NCI-H128 (cell line): ENCODE data around the gene GTF2F2.

ENCODE experiments used
- DNase-seq: peaks from one replicate; lab custom pipeline; 2025; ENCODE audit not compliant: unreplicated experiment; lab: John Stamatoyannopoulos, UW

Gene GTF2F2

DNA sequence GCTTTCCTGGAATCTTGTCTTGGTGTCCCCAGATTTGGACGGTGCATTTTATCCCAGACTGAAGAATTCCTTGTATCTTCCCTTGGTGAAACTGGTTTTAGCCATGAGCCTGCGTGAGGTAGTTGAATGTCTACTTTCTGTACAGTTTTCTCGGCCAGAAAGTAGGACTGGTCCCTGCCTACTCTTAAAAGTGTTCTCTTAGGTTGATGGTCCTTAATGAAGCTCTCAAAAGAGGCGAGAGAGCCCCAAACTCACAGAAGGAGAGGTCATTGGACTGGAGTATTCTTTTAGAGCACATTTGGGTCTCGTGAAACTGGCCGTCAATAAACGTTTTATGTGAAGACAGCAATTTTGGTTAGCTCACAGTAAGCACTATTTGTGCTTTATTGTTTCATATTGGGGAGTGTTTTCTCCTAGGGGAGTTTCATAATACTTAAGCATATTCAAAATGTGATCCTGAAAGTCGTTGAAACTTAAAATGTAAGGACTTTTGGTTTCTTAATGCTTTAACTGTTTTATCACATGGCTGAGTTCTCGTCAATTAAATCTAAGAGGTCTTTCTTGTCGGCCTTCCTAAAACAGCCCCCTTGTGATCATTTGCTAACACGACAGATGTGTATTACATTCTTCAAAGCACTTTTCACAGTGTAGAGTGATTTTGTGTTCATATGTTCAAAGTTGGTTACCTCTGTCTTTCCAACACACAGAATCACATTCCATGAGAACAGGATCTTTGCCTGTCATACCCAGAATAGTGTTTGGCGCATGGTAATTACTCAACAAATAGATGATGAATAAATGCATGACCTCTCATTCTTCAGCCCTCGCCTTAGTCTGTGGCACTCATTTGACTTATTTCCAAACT lies 889 bp downstream of the GTF2F2 start:
- DNase-seq = no peak

DNA sequence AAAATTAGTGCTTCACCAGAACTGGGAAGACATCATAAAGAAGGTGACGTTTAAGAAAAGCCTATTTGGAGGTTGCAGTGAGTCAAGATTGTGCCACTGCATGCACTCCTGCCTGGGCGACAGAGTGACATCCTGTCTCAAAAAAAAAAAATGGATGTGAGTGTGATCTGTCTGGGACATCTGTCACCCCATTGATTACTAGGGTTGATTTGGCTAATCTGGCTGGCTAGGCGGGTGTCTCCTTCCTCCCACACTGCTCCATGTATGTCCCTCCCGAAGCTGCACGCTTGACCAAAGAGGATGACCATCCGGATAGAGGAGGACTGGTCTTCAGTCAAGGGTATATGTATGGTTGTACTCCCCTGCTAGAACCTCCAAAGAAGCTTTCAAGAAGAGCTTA lies 2.6 kb downstream of the GTF2F2 start:
- DNase-seq = no peak

DNA sequence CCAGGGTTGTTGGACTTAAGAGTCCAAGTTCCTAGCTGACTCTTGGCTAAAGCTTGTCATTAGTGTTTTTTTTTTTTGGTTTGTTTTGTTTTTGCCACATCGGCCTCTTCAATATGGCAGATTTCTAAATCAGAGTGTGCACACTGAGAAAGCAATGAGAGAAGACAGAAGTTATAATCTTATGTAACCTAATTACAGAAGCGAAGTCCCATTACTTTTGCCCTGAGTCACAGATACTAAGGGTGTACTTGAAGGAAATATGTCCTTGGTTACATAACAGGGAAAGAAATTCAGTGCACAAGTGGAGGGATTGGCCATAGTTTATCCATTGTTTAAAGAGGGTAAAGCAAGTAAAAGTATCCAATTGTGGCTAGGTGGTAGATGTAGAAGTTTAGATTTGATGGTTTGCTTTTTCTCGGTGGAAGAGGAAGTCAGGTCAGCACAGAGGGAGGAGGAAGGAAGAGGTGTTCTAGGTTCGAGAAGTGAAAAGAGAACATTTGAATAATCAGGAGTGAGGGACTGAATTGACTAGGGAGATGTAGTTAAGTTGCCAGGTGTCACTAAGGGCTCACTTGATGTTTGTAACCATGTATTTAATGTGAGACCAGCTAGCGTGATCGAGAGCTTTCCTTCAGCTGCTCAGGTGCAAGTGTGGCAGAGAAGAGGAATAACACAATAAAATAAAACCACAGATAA lies 12.2 kb downstream of the GTF2F2 start:
- no peak for DNase-seq

DNA sequence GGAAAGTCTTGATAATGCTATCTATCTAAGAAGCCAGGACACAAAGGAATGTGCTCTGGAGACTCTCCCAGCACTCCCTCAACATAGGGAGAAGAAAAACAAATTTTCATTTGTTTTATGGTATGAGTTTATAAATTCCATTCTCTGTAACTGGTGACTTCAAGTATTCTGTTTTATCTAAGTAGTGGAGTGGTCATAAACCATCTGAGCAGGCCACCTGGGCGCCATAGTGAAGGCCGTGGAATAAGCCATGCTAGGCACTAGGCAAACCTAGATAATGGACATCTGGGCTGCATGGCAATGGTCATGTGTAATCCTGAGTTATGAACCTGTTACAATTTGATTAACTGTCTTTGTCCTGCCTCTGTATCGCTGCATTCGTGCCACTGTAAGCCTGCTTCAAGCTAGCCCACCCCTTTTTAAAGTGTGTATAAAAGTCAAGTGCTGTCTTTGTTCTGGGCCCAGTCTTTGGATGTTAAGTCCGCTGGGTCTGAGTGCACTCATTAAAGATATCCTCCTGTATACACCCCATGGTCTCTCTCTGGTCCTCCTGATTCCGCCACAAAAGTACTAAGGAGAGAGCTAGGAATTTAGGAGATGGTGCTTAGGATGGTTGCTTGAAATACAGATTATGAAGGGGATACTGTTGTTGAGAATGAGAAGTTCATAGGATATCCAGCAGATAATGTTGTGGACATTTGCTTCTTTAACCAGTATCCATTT lies 13.2 kb downstream of the GTF2F2 start:
- no peak for DNase-seq

DNA sequence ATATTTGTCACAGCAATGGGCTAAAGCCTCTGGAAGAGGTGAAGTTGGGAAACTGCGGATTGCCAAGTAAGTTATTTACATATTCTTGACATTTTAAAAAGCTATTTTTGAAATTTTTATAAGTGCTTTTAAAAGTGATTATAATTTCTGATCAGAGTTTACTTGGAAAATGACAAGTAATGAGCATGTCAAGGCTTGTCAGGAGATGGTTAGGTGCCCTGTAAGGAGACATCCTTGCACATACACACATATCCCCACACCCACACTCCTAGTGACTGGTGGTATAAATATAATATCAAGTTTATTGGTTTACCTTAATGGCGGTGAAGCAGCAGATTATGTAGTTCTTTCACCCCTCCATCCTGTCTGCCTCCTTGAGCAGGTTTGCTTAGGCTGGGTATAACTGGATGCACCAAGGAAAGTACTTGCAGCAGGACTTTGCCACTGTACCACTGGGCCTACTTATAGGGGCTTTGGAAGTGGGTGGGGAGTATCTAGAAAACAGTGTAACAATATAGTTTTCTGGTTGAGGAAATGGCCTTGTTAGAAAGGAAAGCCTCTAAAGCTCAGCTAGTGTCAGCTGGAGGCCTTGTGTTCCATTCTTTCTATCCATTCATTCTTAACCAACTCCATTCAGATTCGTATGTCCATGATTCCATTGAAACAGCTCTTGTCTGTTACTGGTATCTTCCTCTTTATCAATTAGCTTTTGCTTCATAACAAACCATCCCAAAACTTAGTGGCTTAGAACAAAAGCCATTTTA lies 16.6 kb downstream of the GTF2F2 start:
- DNase-seq = no peak

DNA sequence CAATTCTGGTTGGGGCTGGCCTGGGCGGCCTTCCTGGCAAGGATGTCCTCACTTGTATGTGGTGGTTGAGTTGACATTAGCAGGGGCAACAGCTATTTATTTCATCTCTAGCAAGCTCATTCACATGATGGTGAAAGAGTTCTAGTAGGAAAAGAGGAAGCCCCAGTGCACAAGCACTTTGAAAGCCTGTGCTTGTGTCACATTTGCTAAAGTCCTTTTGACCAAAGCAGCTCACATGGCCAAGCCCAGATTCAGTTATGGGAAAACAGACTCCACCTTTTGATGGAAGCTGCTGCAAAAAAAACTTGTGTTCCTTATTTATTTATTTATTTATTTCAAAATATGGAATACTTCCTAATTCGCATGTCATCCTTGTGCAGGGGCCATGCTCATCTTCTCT lies 17.2 kb downstream of the GTF2F2 start:
- no peak for DNase-seq

DNA sequence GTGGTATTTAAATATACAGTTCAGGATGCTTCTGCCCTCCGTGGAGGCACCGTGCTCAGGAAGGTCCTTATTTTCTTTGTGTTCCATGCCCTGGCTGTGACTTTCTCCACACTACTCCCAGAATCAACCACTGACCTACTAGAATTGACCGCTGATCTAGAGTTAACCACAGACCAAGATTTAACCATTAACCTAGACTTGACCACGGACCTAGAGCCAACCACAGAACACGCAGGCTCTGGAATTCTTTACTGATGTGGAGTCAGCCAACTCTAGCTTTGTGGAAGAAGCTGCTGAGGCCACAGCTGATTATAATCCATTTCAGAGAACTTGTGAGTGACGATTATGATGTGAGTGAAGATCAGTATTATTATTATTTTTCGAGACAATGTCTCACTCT lies 18.0 kb downstream of the GTF2F2 start:
- no peak for DNase-seq

DNA sequence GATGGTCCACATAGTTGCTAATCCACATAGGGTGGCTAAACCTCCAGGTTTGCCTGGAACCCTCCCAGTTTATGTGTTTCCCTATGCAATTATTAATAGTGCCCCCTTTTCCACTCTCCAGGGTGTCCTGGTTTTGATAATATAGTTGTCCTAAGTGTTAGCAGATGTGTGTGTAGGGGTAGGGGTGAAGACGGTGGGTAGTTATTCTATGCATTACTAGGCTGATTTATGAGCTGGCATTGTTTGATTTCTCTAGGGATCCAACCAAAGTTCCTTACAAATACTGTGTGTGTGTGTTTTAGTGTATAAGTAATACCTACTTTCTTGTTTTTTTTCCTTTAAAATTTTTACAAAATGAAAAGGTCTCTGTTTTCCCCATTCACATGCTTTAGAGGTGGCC lies 21.1 kb downstream of the GTF2F2 start:
- no peak for DNase-seq

DNA sequence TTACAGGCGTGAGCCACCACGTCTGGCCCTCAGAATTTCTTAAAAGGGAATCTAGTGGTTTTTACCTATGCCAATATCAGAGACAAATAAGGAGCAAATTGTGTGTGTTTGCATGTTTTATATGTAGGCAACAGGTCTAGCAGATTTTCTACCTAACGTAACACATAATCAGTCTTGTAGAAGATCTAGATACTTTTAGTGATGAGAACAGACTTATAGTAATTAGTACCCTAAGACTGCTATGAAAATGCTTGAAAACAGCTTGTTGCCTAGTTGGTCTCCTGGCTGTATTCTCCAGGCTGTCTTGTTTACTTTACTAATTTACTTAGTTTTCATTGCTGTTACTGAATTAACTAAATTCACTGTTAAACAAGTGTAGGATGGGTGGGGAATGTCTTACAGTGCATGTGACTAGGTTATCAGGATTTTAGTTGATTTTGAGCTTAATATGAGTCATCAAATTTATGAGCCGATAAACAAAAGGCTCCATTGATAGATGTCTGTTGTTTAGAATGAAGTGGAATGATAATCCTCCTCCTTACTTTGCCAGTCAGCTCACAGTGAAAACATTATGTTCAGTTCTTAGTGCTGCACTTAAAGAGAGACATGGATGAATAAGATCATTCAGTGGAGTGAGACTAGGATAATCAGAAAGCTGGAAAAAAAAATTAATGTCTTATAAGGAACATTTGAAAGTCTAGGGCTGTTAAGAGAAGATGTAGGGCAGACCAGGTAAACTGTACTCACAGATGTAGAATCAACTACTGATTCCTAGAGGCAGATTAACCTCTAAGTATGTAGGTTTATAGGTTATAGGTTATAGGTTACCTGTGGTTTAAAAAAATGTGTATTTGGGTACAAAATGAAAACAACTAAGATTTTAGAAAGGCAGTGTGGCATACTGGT lies 22.4 kb downstream of the GTF2F2 start:
- no peak for DNase-seq

DNA sequence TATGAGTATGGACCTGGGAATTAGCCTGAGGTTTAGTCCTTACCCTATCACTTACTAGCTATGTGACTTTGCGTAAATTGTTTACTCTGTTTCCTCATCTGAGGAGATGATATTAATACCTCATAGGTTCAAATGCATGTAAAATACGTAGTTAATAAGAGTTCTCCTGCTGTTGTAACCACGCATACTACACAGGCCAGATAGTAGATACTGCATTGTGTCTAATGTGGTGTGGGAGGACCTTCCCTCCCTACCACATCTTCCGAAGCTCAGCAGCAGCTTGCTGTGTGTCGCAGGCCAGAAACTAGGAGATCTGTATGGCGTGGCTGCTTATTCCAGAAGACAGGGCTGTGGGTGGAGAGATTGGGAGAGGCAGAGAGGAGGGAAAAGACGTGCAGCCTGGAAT lies 23.0 kb downstream of the GTF2F2 start:
- no peak for DNase-seq

DNA sequence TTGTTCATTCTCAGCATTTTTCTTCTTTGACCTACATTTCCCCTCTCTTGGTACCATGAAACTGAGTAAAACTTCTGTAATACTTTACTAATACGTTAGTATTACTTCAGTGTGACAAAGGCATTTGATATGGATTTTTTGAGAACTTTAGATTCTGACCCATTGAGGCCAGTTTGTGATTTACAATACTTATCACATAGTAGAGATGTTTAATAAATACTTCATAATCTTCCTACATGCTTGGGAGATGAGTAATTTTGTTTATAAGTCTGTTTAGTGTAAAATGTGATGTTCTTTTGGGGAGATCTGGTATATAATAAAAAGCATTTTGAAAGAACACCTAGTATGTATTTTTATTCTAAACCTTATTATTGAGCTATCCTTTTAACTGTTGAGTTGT lies 29.7 kb downstream of the GTF2F2 start:
- no peak for DNase-seq

DNA sequence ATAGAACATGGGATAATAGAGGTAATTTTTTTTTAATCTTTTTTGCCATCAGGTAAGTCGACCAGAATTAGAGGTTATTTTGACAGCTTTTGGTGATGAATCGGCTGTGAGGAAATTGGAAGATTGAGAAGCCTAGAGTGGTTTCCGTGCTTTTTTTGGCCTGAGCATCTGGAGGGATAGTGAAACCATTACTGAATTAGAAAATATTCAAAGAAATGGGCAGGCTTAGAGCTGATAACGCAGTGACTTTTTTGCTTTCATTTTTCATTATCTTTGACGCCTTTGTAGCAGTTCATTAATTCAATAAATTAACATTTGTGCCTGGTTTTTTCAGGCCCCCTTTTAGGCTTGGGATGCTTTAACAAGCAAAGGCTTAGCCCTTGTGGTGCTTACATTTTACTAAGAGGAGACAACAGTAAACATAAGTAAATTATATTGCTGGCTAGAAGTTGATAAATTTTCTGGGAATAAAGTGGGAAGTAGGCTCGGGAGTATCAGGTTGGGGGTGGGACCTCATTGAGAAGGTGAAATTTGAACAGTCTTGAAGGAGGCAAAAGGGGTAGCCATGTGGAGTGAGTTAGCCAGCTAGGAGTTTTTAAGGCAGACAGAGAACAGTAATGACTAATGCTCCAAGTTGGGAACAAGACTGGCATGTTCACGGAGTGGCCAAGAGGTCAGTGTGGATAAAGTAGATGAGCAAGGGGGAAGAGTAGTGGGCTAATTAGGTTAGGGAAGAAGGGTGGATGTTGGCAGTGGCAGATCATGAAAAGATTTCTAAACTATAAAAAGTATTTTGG lies 36.5 kb downstream of the GTF2F2 start:
- DNase-seq = no peak

DNA sequence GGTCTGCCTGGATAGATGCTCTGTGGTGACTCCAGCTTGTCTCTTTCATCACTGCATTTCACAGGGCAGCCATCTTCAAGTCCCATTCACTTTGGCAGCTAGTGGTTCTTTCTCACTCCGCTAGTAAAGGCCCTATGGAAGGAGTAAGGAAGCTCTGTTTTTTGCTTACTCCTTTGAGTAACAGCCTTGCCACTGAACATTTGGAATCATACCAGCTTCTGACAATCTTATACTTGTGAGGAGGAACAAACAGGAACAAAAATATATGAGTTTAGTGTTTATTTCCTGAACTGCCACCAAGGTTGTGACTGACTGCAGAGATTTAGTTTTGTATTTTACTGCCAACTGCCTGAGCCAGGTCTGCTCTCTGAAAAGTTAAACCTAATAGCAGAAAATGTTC lies 41.9 kb downstream of the GTF2F2 start:
- no peak for DNase-seq

DNA sequence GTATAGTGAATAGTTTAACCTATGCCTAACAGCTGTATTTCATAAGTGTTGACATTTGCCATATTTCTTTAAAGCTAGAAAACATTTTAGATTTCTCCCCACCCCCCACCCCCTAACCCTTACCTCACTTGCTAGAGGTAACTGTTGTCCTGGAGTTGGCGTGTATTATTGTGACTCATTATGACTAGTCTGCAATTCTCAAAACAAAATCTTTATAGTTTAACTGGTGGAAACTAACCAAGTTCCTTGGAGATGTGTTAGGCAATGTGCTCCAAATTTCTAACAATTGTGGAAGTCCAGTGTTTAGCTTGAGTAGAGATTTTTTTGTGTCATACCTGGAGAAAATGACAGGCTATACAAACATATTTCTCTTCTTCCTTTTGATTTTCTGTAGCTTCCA lies 42.5 kb downstream of the GTF2F2 start:
- no peak for DNase-seq

DNA sequence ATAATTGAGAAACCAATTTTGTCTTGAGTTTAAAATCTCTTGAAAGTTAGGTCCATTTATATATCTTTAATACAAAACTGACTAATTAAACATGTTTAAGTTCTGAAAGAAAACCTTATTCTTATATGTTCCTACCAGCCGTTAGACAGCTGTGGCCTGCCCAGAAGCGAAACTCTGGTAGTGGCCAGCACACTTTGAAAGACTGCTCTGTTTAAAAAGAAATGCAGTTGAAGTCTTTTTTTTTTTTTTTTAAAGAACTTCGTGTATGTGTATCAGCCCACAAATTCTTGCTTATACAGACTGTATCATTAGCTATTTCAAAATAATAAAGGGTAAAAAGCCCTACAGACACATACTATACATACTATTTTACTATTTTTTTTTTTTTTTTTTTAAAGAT lies 46.5 kb downstream of the GTF2F2 start:
- DNase-seq = no peak

DNA sequence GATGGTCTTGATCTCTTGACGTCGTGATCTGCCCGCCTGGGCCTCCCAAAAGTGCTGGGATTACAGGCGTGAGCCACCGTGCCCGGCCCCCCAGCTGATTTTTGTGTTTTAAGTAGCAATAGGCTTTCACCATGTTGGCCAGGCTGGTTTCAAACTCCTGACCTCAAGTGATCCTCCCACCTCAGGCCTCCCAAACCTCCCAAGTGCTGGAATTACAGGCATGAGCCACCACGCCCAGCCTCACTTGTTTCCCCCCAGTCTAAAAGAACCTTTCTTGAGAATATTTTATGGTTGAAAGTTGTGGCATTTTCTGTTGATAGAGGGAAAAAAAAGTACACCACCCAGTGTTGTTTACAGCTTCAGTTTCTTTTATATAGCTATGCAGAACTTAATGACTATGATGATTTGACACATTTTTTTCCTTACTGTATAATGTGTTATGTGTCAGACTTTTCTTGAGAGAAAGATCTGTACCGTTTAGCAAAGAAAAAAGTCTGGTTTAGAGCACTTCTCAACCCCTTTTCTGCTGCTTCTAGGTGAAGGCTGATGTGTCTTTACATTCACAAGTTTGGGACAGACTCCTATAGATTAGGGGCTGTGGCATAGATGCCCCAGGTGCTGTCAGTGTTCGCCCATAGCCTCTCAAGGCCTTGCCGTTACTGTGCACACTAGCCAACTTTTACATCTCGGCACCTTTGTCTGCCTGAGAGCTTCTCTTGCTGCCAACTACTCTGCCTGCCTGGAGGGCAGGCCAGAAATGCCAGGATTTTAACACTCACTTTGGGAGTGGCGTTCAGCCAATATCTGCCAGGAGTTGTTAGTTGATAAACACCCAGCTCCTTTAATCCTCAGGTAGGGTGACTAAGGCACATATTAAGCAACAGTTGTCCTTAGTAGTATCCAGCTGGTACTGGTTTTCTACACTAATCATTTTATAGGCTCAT lies 47.6 kb downstream of the GTF2F2 start:
- DNase-seq = no peak

DNA sequence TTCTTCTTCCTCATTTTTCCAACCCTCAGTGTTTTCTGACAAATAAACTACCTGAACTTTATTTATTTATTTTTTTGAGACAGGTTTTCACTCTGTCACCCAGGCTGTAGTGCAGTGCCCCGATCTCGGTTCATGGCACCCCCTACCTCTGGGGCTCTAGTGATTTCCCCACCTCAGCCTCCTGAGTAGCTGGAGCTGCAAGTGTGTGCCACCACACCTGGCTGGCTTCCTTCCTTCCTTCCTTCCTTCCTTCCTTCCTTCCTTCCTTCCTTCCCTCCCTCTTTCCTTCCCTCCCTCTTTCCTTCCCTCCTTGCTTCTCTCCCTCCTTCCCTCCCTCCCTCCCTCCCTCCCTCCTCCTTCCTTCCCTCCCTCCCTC lies 48.2 kb downstream of the GTF2F2 start:
- no peak for DNase-seq

DNA sequence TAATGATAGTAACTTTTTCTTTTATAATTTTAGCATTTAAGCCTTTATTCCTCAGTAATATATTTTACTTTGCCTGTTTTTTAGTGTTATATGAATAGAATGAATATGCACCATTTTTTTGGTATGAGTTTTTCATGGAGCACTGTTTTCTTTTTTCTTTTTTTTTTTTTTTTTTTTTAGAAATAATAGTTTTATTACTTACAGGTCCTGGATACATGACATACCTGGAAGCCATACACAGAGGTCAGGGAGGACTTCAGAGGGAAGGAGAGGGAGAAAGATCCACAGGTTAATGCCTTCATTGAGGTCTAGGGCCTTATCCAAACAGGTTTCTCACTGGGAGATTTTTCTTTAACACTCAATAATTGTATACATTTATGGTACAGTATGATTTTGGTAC lies 54.2 kb downstream of the GTF2F2 start:
- DNase-seq = no peak
